Measurements from ENCODE around the gene RALY.

Gene RALY

GRCh38 chr20:34076952-34077351 lies 83.2 kb downstream of the RALY start:
- no peak overlapping the region for H3K4me3 ChIP-seq (ENCODE audit: low read depth, low read length)
- peaks cover 5% of the 10 kb centered on the region for H3K4me1 ChIP-seq (ENCODE audit: control insufficient read depth, insufficient read depth, low read length, unreplicated experiment)
- no peaks in the 10 kb centered on the region for H3K27me3 ChIP-seq (ENCODE audit: insufficient read depth, low read length)
- H2AFZ ChIP-seq (ENCODE audit: low read length, unreplicated experiment), result no peak overlapping the region
- no peak overlapping the region for H3K27ac ChIP-seq (ENCODE audit: low read depth, low read length)
- peaks cover 3% of the 10 kb centered on the region for H3K79me2 ChIP-seq (ENCODE audit: control insufficient read depth, insufficient read depth, low read length, unreplicated experiment)
- H3K36me3 ChIP-seq (ENCODE audit: insufficient read depth, low read length), result no peaks in the 10 kb centered on the region

GRCh38 chr20:34078540-34078939 lies 84.8 kb downstream of the RALY start:
- Histone ChIP-seq H3K27ac (ENCODE audit: low read depth, low read length) (no peak overlapping the region), H3K4me3 (ENCODE audit: low read depth, low read length) (no peak overlapping the region), H3K79me2 (ENCODE audit: control insufficient read depth, insufficient read depth, low read length, unreplicated experiment) (peaks cover 3% of the 10 kb centered on the region), H3K27me3 (ENCODE audit: insufficient read depth, low read length) (no peaks in the 10 kb centered on the region), H3K36me3 (ENCODE audit: insufficient read depth, low read length) (no peaks in the 10 kb centered on the region), H3K4me1 (ENCODE audit: control insufficient read depth, insufficient read depth, low read length, unreplicated experiment) (peaks cover 21% of the 10 kb centered on the region), H2AFZ (ENCODE audit: low read length, unreplicated experiment) (no peak overlapping the region)

- no peak overlapping the region for H3K27ac ChIP-seq (ENCODE audit: low read depth, low read length)
- no peak overlapping the region for H2AFZ ChIP-seq (ENCODE audit: low read length, unreplicated experiment)
- H3K36me3 ChIP-seq (ENCODE audit: insufficient read depth, low read length), result no peaks in the 10 kb centered on the region
- peaks cover 1% of the 10 kb centered on the region for H3K79me2 ChIP-seq (ENCODE audit: control insufficient read depth, insufficient read depth, low read length, unreplicated experiment)
- H3K4me3 ChIP-seq (ENCODE audit: low read depth, low read length), result no peak overlapping the region
- H3K27me3 ChIP-seq (ENCODE audit: insufficient read depth, low read length), result no peaks in the 10 kb centered on the region
- H3K4me1 ChIP-seq (ENCODE audit: control insufficient read depth, insufficient read depth, low read length, unreplicated experiment), result peaks cover 20% of the 10 kb centered on the region
These were observed 86.1 kb downstream of the RALY start for GRCh38 chr20:34079818-34080217.

GRCh38 chr20:34082232-34082887 lies 88.6 kb downstream of the RALY start:
- H2AFZ ChIP-seq (ENCODE audit: low read length, unreplicated experiment), result no peak overlapping the region
- H3K27me3 ChIP-seq (ENCODE audit: insufficient read depth, low read length), result no peaks in the 10 kb centered on the region
- peak overlapping the region; percentile 70 for H3K27ac ChIP-seq (ENCODE audit: low read depth, low read length)
- H3K4me1 ChIP-seq (ENCODE audit: control insufficient read depth, insufficient read depth, low read length, unreplicated experiment), result peaks cover 20% of the 10 kb centered on the region
- peaks cover 8% of the 10 kb centered on the region; the same call in 1 of the 2 replicates for H3K36me3 ChIP-seq (ENCODE audit: insufficient read depth, low read length)
- no peaks in the 10 kb centered on the region for H3K79me2 ChIP-seq (ENCODE audit: control insufficient read depth, insufficient read depth, low read length, unreplicated experiment)
- no peak overlapping the region for H3K4me3 ChIP-seq (ENCODE audit: low read depth, low read length)

GRCh38 chr20:34083137-34083536 lies 89.4 kb downstream of the RALY start:
- no peak overlapping the region for H3K4me3 ChIP-seq (ENCODE audit: low read depth, low read length)
- peak overlapping the region; percentile 70 for H3K27ac ChIP-seq (ENCODE audit: low read depth, low read length)
- H3K27me3 ChIP-seq (ENCODE audit: insufficient read depth, low read length), result no peaks in the 10 kb centered on the region
- no peak overlapping the region for H2AFZ ChIP-seq (ENCODE audit: low read length, unreplicated experiment)
- H3K4me1 ChIP-seq (ENCODE audit: control insufficient read depth, insufficient read depth, low read length, unreplicated experiment), result peaks cover 20% of the 10 kb centered on the region
- peaks cover 8% of the 10 kb centered on the region; the same call in 1 of the 2 replicates for H3K36me3 ChIP-seq (ENCODE audit: insufficient read depth, low read length)
- H3K79me2 ChIP-seq (ENCODE audit: control insufficient read depth, insufficient read depth, low read length, unreplicated experiment), result no peaks in the 10 kb centered on the region

GRCh38 chr20:34083781-34084180 lies 90.1 kb downstream of the RALY start:
- peaks cover 14% of the 10 kb centered on the region; the same call in 1 of the 2 replicates for H3K36me3 ChIP-seq (ENCODE audit: insufficient read depth, low read length)

GRCh38 chr20:34084227-34084923 lies 90.7 kb downstream of the RALY start:
- Histone ChIP-seq H3K4me1 (ENCODE audit: control insufficient read depth, insufficient read depth, low read length, unreplicated experiment) (peaks cover 20% of the 10 kb centered on the region), H2AFZ (ENCODE audit: low read length, unreplicated experiment) (no peak overlapping the region), H3K27me3 (ENCODE audit: insufficient read depth, low read length) (no peaks in the 10 kb centered on the region), H3K4me3 (ENCODE audit: low read depth, low read length) (no peak overlapping the region), H3K27ac (ENCODE audit: low read depth, low read length) (peak overlapping the region; percentile 44; the same call in 1 of the 2 replicates), H3K79me2 (ENCODE audit: control insufficient read depth, insufficient read depth, low read length, unreplicated experiment) (no peaks in the 10 kb centered on the region), H3K36me3 (ENCODE audit: insufficient read depth, low read length) (peaks cover 20% of the 10 kb centered on the region; the same call in 1 of the 2 replicates)

More at GRCh38 chr20:34083781-34084180, 90.1 kb downstream of the RALY start:
- peaks cover 20% of the 10 kb centered on the region for H3K4me1 ChIP-seq (ENCODE audit: control insufficient read depth, insufficient read depth, low read length, unreplicated experiment)
- H3K27me3 ChIP-seq (ENCODE audit: insufficient read depth, low read length), result no peaks in the 10 kb centered on the region
- no peak overlapping the region for H2AFZ ChIP-seq (ENCODE audit: low read length, unreplicated experiment)
- no peaks in the 10 kb centered on the region for H3K79me2 ChIP-seq (ENCODE audit: control insufficient read depth, insufficient read depth, low read length, unreplicated experiment)
- no peak overlapping the region for H3K4me3 ChIP-seq (ENCODE audit: low read depth, low read length)
- H3K27ac ChIP-seq (ENCODE audit: low read depth, low read length), result peak overlapping the region; percentile 44; the same call in 1 of the 2 replicates

- Histone ChIP-seq H3K36me3 (ENCODE audit: insufficient read depth, low read length) (peaks cover 27% of the 10 kb centered on the region), H3K27me3 (ENCODE audit: insufficient read depth, low read length) (no peaks in the 10 kb centered on the region), H3K79me2 (ENCODE audit: control insufficient read depth, insufficient read depth, low read length, unreplicated experiment) (no peaks in the 10 kb centered on the region), H3K4me3 (ENCODE audit: low read depth, low read length) (no peak overlapping the region), H2AFZ (ENCODE audit: low read length, unreplicated experiment) (no peak overlapping the region), H3K4me1 (ENCODE audit: control insufficient read depth, insufficient read depth, low read length, unreplicated experiment) (peaks cover 20% of the 10 kb centered on the region), H3K27ac (ENCODE audit: low read depth, low read length) (no peak overlapping the region)
These were observed 91.9 kb downstream of the RALY start for GRCh38 chr20:34085544-34086040.

GRCh38 chr20:34088305-34089174 lies 94.8 kb downstream of the RALY start:
- H3K36me3 ChIP-seq (ENCODE audit: insufficient read depth, low read length), result peaks cover 36% of the 10 kb centered on the region
- no peak overlapping the region for H2AFZ ChIP-seq (ENCODE audit: low read length, unreplicated experiment)
- H3K27ac ChIP-seq (ENCODE audit: low read depth, low read length), result no peak overlapping the region
- no peak overlapping the region for H3K4me3 ChIP-seq (ENCODE audit: low read depth, low read length)
- peaks cover 4% of the 10 kb centered on the region for H3K4me1 ChIP-seq (ENCODE audit: control insufficient read depth, insufficient read depth, low read length, unreplicated experiment)
- no peaks in the 10 kb centered on the region for H3K79me2 ChIP-seq (ENCODE audit: control insufficient read depth, insufficient read depth, low read length, unreplicated experiment)
- no peaks in the 10 kb centered on the region for H3K27me3 ChIP-seq (ENCODE audit: insufficient read depth, low read length)

GRCh38 chr20:34089175-34089479 lies 95.4 kb downstream of the RALY start:
- no peaks in the 10 kb centered on the region for H3K27me3 ChIP-seq (ENCODE audit: insufficient read depth, low read length)
- no peaks in the 10 kb centered on the region for H3K4me1 ChIP-seq (ENCODE audit: control insufficient read depth, insufficient read depth, low read length, unreplicated experiment)
- no peak overlapping the region for H2AFZ ChIP-seq (ENCODE audit: low read length, unreplicated experiment)
- no peaks in the 10 kb centered on the region for H3K79me2 ChIP-seq (ENCODE audit: control insufficient read depth, insufficient read depth, low read length, unreplicated experiment)
- no peak overlapping the region for H3K27ac ChIP-seq (ENCODE audit: low read depth, low read length)
- H3K4me3 ChIP-seq (ENCODE audit: low read depth, low read length), result no peak overlapping the region
- H3K36me3 ChIP-seq (ENCODE audit: insufficient read depth, low read length), result peaks cover 41% of the 10 kb centered on the region

All from ACC112 (cell line).